ENCODE measurements around the gene ALOXE3.
"Not testable (repeated sequence)": the region's sequence is repeated elsewhere in the genome, so short reads cannot be mapped to it uniquely, and the experiment has no call there.

The ALOXE3 gene

DNA sequence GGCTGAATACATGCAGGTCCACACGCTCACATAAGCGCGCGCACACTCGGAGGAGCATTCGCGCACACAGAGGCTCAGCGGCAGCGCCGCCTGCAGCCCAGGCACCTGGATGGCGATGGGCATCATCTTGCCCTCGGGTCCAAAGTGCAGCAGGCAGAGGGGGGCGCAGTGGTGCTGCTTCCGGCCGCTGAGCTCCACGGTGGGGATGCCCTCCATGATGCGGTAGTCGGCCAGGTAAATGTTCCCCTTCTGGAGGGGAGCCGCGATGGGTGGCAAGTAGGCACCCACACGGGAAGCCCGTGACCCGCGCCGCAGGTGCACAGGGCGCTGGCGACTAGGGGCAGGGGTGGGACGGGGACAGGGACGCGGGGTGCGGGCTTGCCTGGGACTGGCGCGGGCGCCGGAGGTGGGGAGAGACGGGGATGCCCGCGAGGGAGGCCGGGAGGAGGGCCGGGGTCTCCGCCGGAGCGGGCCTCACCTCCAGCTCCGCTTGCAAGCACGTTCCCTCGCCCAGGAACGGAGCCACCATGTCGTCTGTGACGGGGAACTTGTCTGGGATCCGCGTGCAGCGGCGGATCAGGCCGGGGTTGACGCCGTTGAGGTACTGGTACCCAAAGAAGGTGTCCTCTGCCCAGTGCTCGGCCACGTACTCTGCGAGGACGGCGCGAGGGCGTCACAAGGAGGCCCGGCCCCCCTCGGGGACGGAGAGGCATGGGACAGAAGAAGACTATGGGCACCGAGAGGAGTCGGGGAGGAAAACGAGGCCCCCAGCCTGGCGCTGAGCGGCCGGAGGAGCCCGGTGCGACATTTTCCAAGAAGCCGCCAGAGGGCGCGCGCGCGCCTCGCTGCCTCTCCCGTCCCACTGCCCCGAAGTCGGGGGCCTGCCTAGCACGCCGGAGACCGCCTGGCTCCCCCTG lies 38.8 kb downstream of the ALOXE3 start:
- peak; percentile 16 for DNase-seq (ENCODE audit: low read depth)
- peak overlapping the region; percentile 52 for H3K4me3 ChIP-seq (ENCODE audit: low read depth, low read length)
- TF ChIP-seq, protein P1, sequence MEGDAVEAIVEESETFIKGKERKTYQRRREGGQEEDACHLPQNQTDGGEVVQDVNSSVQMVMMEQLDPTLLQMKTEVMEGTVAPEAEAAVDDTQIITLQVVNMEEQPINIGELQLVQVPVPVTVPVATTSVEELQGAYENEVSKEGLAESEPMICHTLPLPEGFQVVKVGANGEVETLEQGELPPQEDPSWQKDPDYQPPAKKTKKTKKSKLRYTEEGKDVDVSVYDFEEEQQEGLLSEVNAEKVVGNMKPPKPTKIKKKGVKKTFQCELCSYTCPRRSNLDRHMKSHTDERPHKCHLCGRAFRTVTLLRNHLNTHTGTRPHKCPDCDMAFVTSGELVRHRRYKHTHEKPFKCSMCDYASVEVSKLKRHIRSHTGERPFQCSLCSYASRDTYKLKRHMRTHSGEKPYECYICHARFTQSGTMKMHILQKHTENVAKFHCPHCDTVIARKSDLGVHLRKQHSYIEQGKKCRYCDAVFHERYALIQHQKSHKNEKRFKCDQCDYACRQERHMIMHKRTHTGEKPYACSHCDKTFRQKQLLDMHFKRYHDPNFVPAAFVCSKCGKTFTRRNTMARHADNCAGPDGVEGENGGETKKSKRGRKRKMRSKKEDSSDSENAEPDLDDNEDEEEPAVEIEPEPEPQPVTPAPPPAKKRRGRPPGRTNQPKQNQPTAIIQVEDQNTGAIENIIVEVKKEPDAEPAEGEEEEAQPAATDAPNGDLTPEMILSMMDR (IDR thresholded peaks at IDR 0.05; ENCODE audit: low read depth, low read length, missing control alignments): peak; percentile 90

DNA sequence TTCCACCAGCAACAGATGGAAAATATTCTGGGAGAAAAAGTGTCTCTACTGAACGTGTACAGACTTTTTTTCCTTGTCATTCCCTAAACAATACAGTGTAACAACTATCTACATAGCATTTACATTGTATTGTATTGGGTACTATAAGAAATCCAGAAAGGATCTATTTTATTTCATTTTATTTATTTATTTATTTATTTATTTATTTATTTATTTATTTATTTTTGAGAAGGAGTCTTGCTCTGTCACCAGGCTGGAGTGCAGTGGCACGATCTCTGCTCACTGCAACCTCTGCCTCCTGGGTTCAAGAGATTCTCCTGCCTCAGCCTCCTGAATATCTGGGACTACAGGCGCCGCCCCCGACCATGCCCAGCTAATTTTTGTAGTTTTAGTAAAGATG lies 40.4 kb downstream of the ALOXE3 start:
- not testable (repeated sequence) for DNase-seq (ENCODE audit: low read depth); H3K4me3 ChIP-seq (ENCODE audit: low read depth, low read length)

DNA sequence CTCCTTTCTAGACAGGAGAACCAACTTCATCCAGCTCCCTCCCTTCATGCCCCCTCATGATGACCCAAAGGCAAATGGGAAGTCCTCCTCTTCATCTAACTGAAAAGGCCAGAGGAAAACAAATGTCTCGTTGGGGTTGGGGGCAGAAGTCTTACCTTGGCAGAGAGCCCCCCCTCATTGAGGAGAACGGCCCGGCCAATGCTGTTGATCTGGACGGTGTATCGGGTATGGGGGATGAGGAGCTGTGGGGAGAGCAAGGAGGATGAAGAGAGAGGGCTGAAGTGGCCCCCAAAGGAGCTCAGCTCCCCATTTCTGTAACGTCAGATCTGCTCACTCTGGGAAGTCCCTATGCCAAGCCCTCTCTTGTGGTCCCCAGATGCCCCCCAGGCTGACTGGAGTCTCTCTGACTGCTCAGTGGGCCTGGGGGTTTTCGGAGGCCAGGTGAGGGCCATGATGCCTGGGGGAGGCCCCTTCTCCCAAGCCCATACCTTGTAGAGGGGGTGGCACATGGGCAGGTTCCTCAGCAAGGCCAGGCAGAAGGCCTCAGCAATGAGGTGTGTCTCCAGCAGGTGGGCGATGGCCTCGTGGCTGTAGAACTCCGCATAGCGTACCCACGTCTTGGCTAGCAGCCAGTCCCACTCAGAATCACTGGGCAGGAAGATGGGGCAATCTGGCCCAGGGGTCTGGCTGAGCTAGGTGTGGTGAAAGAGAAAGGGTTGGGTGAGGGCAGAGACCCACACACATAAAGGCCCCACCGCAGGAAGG lies 41.6 kb downstream of the ALOXE3 start:
- no peak overlapping the region for H3K4me3 ChIP-seq (ENCODE audit: low read depth, low read length)
- no peak for DNase-seq (ENCODE audit: low read depth)
- TF ChIP-seq, protein P1 (IDR thresholded peaks at IDR 0.05; ENCODE audit: low read depth, low read length, missing control alignments): no peak

DNA sequence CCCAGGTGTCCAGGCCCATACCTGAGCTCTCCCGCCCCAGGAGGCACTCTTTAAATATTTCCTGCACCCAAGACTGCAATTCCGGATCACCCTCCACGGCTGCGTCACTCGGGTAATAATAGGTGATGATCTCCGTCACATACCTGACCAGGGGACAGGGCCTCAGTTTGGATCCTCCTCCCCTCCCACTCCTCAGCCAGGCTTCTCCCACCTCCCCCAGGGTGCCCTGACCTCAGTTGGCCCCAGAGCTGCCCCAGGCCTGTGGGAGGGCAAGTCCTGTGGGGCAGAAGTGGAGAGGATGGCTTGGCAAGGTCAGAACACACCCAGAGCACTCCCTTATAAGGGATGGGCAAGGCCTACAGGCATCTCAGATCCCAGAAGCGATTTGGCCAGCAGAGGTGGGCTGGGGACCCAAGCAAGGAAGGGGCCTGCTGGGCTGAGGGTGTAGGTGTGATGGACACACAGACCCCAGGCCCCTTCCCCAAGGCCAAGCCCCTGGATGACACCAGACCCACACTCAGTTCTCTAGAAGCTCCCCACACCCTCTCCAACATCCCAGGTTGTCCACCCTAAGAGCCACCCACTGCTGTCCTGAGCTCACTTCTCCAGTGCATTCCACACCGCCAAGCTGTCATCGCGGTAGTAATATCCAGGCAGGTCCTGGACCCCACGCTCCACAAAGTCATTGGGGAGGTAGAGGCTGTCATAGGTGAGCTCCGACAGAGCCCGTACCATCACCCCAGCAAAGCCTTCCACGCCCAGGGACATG lies 42.6 kb downstream of the ALOXE3 start:
- DNase-seq (ENCODE audit: low read depth): no peak
- H3K4me3 ChIP-seq (ENCODE audit: low read depth, low read length): no peak overlapping the region
- TF ChIP-seq, protein P1 (IDR thresholded peaks at IDR 0.05; ENCODE audit: low read depth, low read length, missing control alignments): no peak

DNA sequence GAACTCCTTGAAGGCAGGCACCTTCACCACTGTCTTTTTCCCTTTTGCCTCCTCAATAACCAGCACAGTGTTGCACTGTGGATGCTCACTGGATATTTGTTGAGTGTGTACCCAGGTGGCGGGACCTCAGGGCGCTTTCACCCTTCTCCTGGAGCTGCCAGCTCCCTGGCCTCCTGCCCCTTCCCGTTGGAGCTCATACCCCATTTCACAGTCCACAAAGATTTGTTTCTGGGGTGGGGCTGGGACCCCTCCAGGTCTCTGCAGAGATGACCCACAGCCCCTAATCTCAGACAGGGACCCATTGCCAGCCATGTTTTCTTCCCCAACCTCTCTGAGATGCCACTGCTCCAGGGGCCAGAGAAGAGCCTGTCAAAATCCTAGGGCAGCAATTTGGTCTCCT lies 43.2 kb downstream of the ALOXE3 start:
- H3K4me3 ChIP-seq (ENCODE audit: low read depth, low read length): no peak overlapping the region
- TF ChIP-seq, protein P1 (IDR thresholded peaks at IDR 0.05; ENCODE audit: low read depth, low read length, missing control alignments): no peak
- no peak for DNase-seq (ENCODE audit: low read depth)

DNA sequence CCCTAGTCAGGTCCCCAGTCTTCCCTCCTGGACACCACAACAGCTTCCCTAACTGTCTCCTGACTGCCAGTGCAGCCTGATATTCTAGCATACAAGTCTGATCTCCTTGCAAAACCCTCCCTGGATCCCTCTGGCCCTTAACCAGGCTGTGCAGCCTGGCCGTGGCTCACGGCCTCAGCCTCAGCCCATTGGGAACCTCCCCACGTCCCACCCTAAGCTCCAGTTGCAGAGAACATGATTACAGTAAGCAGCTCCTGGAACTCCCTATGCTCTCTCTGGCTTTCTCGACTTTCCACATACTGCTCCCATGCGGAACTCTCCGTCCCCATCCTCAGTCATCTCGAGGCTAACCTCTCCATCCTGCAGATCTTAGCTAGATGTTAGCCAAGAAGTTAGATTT lies 43.8 kb downstream of the ALOXE3 start:
- TF ChIP-seq, protein P1 (IDR thresholded peaks at IDR 0.05; ENCODE audit: low read depth, low read length, missing control alignments): no peak
- no peak overlapping the region for H3K4me3 ChIP-seq (ENCODE audit: low read depth, low read length)
- no peak for DNase-seq (ENCODE audit: low read depth)

Measured in GM12864 (cell line).